Stimulated activated naive CD8-positive, alpha-beta T cell treated with anti-CD3 and anti-CD28 coated beads, Interleukin-15, Interleukin-2, amounts not matched to agents 100 U/mL and 50 U/mL, for 24 hours (primary cell): ENCODE results near the gene P2RX4.
"Not testable (repeated sequence)": the region's sequence is repeated elsewhere in the genome, so short reads cannot be mapped to it uniquely, and the experiment has no call there.

Experiments used
- ATAC-seq: fragments of 150-1000 bp; cut with Tn5 transposase; one replicate; pipeline ENCODE4 v1.10.0; 2021
- DNase-seq: peaks from one replicate; pipeline ENCODE4 v3.0.0; 2021

P2RX4 gene

DNA sequence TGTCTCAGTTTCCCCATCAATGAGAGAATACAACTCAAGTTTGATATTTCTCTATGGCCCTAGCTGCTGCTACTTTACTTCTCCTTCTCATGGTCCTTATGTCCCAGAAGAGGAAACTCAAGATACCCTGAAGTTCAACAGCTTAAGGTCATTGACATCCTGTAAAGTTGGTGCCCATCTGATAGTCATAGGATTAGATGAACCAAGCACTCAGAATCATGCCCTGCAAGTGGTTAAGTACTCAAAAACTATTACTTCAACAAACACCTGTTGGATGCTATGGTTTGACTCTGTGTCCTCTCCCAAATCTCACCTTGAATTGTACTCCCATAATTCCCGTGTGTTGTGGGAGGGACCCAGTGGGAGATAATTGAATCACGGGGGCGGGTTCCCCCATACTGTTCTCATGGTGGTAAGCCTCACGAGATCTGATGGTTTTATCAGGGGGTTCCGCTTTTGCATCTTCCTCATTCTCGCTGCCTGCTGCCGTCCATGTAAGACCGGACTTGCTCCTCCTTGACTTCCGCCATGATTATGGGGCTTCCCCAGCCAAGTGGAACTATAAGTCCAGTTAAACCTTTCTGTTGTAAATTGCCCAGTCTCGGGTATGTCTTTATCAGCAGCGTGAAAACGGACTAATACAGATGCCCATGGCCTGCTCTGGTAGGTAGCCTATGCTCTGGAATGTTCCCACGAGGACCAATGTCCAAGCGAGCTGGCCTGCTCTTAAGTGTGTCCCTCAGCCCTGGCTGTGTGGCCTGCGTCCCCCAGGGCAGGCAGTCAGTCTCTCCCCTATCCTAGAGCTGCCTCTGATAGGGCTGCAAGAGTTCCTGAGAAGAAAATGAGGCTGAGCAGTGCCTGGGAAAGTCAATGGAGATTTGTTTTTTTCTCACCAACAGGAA, 68.5 kb downstream of the P2RX4 start:
- DNase-seq: no peak
- no peak for ATAC-seq

GRCh38 chr12:121279071-121279375, 69.1 kb downstream of the P2RX4 start:
- ATAC-seq (no peak), DNase-seq (no peak)

DNA sequence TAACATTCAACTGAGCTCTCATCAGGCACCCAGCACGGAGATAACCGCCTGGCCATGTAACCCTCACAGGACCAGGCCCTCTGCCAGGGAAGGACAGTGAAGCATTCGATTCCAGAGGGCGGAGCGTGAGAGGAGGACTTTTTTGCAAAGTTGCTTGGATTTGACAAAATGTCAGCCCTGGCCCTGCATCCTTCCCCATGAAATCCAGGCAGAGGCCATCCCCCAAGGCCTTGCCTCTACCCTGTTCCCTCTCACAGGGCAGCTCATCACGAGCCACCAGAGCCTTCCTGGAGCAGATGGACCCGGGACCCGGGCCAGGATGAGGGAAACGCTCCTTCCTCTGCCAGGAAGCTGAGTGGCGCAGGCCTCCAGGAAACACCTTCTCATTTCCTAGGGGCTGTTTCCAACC, 69.6 kb downstream of the P2RX4 start:
- DNase-seq (no peak), ATAC-seq (no peak)

GRCh38 chr12:121280531-121280930, 70.6 kb downstream of the P2RX4 start:
- ATAC-seq, DNase-seq: not testable (repeated sequence)

DNA sequence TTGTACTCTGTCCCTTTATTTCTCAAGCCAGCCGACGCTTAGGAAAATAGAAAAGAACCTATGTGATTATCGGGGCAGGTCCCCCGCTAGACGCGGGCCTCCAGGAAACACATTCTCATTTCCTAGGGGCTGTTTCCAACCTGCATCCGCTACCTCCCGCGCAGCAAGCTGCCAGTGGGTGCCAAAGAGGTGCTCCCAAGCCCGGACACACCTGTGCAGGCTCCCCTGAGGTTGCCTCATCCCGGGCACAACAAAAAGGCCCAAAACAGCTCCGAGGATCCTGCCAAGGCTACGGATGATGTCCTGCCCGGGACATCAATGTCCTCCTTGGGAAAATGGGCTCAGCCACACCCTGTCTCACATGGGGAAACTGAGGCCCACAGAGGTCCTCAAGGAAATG, 71.2 kb downstream of the P2RX4 start:
- ATAC-seq, DNase-seq: not testable (repeated sequence)

DNA sequence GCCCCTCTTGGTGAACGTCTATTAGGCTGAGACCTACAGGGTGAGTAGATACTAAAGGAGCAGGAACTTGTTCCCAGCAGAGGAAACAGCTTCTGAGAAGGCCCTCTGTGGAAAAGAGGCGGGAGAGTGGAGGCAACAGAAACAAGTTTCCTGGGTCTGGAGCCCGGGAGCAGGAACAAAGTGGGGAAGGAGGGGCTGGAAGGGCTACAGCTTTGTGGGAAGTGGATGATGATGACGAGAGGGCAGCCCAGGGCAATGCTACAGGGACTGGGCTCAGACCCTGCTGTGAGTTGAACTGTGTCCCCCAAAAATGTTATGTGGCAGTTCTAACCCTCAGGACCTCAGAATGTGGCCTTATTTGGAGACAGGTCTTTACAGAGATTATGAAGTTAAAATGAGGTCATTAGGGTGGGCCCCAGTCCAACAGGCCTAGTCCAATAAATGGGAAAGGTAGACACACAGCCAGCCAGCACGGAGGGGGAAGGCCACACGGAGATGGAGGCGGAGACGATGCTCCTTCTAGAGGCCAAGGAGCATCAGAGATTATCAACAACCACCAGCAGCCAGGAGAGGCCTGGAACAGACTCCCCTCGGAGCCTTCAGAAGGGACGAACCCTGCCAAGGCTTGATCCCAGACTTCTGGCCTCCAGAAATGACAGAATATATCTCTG, 72.3 kb downstream of the P2RX4 start:
- ATAC-seq (no peak), DNase-seq (no peak)

GRCh38 chr12:121282910-121283309, 73.0 kb downstream of the P2RX4 start:
- ATAC-seq, DNase-seq: not testable (repeated sequence)

- ATAC-seq: no peak
- no peak for DNase-seq
Observed at GRCh38 chr12:121283388-121283787, 73.5 kb downstream of the P2RX4 start.
